Embryonic facial prominence (tissue), 1 donor: ENCODE data around the gene CCL2.

Source experiments
- DNase-seq: peaks from one replicate; pipeline ENCODE4 v3.0.0-alpha.2; 2016; ENCODE audit errors: extremely low spot score

Gene CCL2

DNA sequence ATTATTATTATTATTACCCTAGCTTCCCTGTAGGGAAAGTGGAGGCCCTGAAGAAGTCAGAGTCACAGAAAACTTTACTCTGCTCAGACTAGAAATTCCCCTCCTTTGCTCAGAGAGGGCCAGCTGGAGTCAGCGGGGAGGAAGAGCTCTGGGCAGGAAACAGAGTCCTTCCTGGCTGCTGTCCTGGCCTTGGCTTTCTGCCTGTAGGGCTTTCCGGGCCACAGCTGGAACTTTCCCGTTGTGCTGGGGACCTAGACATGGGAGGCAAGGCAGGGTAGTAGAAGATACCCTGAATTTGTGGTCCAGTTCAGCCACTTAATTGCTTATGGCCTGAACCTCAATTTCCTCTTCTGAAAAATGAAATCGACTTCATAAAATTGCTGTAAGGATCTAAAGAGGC, 14.0 kb upstream of the CCL2 start:
- DNase-seq = no peak

DNA sequence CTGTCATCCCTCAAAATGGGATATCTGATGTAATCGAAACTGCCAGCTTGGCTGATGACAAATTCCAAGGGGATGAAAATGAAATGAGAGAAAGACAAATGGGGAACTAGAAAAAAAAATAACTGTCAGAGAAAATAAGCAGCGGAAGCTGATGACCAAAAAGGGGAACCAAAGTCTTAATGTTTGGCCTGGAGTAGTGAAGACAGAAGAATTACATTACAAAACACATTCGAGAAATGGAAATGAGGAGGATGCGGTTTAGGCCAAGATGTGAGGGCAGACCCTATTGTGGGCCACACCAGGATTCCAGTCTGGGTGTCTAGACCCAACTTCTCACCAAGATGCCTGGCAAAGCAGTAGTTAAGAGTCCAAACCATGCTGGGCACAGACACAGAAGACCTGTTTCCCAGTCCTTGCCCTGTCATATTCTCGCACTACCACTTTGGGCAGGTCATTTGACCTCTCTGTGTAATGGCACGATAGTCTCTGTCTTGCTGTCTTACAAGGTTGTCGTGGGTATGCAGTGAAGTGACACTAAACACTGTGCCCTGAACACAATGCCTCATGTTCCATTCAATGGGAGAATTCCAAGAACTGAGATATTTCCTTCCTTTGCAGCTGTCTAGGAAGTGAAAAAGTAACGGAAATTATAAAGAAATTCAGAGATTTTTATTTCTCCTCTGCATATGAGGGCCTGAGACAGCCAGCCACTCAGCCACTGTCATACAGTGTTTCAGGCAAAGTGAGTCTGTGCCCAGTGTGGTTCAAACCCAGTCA, 12.3 kb upstream of the CCL2 start:
- DNase-seq = no peak

DNA sequence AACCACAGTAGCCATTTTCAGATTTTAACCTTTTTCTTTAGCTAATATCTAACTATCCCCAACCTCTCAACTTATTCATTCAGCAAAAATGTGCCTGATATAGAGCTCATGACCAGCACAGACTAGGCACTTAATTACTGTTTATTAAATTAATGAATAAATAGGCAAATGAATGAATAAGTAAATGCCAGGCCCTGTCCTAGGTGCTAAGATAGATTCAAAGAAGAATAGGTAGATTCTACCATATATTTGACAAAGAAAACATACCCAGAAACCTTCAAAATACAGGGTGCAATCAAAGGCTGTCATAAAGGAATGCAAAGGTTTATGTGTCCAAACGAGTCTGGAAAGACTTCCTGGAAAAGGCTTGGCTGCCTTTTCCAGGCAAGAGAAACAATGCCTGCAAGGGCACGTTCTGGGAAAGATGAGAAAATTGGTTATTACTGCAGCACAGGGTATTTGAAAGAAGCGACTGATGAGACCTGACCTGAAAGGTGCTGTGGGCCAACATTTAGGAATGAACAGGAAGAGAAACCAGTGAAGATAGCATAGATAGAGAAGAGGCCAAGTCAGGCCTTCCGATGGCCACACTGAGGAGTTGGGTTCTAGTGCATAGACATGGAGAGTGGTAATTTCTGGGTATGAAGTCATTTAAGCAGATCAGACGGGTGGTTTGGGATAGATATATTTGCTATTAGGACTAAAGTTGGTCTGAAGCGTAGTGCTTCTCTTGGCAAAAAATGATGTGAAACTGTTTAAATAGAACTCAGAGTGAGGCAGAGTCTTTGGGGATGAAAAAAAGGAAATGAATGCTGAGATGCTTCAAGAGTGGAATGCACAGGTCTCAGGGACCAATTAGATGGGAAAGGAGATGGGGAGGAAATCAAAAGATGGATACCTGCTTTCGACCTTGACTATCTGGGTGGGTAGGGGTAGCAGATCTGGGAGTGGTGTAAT, 11.4 kb upstream of the CCL2 start:
- DNase-seq = no peak

DNA sequence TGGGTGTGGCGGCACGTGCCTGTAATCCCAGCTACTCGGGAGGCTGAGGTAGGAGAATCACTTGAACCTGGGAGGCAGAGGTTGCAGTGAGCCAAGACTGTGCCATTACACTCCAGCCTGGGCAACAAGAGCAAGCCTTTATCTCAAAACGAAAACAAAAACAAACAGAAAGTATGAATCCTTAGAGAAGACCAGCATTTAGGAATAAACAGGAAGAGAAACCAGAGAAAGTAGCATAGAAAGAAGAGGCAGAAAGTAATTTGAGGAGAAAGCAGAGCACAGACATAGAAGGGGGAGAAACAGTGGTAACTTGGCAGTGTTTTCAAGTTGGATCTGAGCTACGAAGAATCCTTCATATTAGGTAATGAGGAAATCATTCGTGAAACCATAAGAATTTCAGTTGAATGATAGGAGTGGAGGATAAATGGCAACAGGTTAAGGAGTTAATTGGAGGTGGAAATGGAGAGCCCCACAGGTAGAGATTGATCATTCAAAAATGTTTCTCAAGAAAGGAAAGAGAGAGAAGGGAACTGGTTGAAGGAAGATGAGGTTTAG, 9.7 kb upstream of the CCL2 start:
- DNase-seq = no peak

DNA sequence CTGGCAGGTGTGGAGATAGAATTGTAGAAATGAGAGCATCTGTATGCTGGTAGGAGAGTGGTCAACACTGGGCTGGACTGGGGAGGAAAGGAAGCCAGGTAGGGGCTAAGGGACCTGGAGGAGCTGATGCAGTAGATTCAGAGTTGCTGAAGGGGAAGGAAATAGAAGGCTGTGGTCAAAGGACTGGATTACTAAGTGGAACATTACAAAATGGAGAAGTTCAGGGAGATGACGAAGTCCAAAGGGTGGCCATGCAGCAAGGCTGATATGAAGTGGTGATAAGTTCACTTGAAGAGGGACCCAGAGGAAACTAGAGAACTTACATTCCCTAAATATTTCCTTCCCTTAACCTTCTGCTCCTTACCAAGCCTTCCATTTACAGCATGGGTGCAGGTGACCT, 8.6 kb upstream of the CCL2 start:
- DNase-seq = no peak

DNA sequence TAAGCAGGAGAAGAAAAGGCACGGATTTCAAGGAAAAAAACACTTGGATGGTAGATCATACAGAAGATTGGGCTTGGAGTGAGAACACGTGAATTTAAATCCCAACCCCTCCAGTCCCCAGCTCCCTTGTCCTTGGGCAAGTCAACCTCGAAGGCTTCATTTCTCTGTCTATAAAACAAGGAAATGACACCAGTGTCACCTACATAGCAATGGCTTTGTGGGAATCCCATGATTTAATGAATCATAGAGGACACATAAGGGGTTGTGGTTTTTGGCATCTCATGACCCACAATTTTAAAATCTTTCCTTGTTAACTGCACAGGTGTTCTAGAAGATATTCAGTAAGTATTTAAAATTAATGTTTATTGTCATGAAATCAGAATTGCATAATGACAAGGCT, 8.2 kb upstream of the CCL2 start:
- no peak for DNase-seq

DNA sequence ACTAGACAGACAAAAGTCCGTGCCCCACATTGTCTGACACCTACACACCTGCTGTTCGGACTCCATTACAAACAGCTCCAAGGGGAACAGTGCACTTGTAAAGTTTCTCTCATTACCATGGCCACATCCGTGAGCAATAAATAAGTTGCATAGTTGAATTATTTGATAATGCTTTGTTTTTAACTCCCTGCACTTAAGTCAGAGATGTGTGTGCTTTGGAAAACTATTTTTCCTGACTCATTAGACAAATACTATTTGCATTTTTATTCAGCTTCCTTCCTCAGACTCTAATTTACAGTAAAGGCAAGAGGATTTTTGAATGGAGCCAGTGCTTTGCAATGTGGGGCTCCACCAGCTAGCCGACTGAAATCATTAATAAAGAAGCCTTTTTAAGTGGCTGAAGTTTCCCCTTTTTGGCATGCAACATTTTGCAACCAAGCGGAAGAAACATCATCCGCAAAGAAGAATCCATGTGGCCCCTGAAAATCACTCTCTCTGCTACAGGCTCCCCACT, 6.5 kb upstream of the CCL2 start:
- no peak for DNase-seq

DNA sequence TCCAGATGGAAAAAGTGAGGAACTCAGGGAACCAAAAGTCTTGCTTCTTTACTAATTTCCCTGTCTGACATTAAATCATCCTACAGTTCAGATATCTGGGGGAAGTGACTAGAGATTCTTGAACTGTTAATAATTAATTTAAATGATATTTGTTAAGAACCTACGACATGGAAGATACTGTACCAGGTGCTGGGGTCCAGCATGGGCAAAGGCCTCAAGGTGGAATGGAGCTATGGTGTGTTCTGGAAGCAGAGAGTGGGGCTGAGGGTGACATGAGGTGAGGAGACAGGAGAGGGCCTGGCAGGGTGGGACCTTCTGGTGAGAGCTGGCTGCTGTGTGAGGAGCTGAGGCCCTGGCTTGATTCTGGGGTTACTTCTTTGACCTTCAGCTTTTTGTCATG, 6.0 kb upstream of the CCL2 start:
- no peak for DNase-seq

DNA sequence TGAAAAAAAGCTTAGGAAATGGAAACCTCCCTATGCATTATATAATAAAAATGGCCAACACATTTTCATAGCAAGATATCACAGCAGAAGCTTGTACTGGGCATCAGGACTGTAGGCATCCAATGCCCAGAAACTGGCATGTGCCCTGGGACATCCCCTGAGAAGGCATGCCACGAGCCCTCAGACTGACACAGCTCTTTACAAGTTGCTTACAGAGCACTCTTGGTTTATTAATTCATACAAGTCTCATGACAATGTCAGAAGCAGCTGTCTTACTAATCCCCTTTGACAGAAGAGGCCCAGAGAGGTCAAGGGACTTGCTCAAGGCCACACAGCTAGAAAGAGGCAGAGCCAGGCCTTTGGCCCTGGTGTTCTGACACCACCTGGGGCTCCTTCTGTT, 5.6 kb upstream of the CCL2 start:
- no peak for DNase-seq

DNA sequence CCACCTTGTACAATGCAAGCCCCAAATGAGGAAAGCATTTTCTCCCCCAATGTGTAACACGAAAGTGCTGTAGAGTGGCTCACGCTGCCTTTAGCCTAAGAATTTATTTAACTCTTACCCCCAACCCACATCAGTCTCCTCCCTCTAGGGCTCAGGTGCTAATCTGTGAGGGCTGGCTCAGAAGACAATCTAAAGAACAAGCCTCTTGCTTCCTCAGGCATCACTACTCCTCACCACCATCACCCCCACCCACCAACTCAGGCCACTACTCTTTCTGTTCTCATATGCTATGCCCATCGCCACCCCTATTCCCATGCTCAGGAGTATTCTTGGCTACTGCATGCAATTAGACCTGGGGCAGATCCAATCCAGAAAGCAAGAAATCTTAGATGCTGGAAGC, 3.9 kb upstream of the CCL2 start:
- no peak for DNase-seq

DNA sequence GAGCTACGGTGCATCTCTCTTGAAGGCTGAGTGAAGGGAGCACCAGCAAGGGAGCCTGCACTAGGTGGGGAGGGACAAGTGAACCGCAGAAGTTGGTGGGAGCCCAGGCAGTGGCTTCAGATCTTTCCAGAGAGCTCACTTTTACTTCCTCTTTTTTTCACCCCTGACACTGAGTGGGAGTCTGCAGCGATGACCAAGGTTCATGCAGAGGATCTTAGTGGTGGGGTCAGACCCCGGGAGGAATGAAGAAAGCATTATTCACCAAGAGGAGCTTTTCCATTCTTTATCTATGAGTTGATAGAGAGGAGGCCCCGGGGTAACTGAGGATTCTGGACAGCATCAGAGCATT, 3.0 kb upstream of the CCL2 start:
- no peak for DNase-seq

DNA sequence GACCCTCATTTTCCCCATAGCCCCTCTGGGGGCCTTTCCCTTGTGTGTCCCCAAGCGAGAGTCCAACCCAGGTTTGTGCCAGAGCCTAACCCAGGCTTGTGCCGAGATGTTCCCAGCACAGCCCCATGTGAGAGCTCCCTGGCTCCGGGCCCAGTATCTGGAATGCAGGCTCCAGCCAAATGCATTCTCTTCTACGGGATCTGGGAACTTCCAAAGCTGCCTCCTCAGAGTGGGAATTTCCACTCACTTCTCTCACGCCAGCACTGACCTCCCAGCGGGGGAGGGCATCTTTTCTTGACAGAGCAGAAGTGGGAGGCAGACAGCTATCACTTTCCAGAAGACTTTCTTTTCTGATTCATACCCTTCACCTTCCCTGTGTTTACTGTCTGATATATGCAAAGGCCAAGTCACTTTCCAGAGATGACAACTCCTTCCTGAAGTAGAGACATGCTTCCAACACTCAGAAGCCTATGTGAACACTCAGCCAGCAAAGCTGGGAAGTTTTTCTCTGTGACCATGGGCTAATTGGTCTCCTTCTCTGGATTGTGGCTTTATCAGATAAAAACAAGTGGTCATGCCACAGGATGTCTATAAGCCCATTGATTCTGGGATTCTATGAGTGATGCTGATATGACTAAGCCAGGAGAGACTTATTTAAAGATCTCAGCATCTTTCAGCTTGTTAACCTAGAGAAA, 2.5 kb upstream of the CCL2 start:
- peak; percentile 71 for DNase-seq

DNA sequence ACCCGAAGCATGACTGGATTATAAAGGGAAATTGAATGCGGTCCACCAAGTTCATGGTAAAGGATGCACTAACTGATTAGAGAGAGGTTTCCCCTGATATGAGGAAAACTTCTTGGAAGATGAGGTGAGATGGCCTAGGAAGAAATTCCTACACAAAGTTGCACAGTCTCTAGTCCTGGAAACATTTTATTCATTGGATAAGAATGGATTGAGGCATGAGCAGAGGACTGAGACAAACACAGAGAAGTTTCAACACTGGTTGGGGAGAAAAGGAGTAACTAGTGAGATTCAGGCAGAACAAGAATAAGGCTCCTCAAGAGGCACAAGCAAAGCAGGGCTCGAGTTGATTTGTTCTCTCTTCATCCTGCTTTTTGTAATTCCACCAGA, 2.0 kb upstream of the CCL2 start:
- no peak for DNase-seq

DNA sequence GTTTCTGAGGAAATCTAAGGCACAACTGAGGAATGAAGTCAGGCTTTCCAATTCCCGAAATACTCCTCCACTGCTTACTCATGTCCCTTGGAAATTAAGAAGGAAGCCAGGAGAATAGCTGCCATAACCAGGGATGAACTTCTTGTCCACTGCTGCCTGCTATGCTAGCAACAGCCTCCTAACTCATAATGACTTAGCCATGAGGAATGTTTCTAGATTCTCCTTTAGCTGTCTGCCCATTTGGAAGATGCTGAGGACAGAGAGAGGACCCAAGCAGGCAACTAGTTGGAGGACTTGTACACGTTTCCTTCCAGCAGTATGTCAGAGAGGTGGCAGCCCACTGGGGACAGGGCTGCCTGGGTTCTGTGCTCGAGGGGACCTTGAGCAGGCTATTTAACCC, 939 bp upstream of the CCL2 start:
- DNase-seq = no peak

DNA sequence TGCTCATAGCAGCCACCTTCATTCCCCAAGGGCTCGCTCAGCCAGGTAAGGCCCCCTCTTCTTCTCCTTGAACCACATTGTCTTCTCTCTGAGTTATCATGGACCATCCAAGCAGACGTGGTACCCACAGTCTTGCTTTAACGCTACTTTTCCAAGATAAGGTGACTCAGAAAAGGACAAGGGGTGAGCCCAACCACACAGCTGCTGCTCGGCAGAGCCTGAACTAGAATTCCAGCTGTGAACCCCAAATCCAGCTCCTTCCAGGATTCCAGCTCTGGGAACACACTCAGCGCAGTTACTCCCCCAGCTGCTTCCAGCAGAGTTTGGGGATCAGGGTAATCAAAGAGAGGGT, 272 bp downstream of the CCL2 start:
- DNase-seq = no peak

DNA sequence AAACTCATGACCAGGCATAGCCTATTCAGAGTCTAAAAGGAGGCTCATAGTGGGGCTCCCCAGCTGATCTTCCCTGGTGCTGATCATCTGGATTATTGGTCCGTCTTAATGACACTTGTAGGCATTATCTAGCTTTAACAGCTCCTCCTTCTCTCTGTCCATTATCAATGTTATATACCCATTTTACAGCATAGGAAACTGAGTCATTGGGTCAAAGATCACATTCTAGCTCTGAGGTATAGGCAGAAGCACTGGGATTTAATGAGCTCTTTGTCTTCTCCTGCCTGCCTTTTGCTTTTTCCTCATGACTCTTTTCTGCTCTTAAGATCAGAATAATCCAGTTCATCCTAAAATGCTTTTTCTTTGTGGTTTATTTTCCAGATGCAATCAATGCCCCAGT, 756 bp downstream of the CCL2 start:
- no peak for DNase-seq

DNA sequence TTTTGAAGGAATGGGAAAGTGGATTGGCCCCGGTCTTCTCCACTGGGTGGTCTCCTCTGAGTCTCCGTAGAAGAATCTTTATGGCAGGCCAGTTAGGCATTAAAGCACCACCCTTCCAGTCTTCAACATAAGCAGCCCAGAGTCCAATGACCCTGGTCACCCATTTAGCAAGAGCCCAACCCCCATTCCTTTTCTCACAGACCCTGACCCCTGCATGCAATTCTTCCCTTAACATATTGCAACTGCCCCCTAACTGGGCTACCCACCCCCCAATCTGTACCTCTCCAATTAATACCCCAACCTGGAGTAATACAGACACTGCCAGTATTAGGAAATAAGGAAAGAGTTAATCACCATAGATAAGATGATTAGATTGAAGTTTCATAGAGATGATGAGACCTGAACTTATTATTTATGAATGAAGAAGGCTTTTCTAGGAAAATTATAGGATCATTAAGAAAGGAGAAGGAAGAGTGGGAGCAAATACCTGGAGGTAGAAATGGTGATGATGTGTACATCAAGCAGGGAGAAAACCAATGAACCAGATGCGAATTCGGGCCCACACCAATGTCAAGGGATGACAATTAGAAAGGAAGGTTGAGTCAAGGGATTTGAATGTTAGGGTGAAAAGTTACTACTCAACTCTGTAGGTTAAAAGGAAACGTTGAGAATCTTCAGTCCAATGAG, 2.4 kb downstream of the CCL2 start:
- DNase-seq = no peak

DNA sequence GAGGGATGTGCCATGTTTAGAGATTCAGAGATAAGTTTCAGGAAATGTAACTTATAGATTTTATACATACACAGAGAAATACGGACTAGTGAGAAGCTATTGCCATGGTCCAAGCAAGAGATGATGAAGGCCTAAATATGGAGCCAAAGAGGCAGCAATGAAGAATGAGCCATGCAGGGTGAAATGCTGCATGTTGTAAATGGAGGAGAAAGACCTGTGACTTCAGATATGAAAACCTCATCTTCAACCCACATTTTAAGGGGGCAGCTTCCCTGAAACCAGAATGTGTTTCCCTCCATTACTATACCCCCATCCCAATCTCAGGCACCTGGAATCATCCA, 2.9 kb downstream of the CCL2 start:
- no peak for DNase-seq

DNA sequence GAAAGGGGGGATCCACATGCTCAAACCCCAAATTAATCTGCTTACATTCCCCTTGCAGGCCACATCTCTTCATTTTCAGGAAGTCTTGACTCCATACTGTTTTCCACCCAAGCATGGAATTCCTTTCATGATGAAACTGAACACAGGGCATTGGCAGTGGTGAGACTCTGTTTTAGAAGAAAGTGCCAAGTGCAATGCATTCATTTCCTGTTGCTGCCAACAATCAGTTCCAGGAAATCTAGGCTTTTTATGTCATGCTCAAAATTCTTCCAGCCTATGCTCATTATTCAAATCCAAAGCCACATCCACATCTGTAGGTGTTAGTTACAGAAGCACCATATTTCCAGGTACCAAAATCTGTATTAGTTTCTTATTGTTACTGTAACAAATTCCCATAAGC, 4.1 kb downstream of the CCL2 start:
- DNase-seq = no peak

DNA sequence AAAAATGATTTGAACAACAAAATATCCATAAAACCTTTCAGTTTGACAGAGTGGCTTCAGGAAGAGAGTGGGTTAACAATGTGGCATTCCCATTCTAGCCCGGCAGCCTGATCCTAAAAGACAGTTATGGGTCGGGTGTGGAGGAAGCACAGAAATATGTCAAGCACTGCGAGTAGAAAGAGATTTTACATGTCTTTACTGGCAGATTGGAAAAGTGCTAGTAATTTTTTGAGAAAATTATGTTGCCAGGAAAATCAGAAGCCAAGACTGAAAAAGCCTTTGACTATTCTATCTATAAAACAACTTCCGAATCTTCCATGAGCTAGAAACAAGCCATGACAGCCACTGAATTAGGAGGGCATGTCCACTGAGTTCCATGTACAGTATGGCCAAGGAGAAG, 5.8 kb downstream of the CCL2 start:
- DNase-seq = no peak

DNA sequence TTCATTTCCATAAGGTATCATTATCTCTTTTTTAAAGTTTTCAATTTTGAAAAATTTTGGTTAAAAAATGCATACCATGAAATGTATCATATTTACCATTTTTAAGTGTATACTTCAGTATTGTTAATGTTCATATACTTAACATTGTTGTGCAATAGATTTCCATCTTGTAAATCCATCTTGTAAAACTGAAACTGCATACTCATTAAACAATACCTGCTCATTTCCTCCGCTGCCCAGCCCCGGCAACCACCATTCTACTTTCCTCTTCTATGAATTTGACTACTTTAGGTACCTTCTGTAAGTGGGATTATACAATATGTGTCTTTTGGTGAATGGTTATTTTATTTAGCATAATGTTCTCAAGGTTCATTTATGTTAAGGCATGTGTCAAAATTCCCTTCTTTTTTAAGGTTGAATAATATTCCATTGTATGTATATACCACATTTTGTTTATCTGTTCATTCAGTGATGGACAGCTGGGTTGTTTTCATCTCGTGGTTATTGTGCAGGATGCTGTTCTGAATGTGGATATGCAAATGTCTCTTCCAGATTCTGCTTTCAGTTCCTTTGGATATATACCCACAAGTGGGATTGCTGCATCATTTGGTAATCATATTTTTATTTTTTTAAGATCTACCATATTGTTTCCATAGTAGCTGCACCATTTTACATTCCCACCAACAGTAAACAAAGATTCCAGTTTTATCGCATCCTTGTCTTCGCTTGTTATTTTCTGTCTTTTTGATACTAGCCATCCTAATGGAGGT, 6.7 kb downstream of the CCL2 start:
- no peak for DNase-seq
